ENCODE results near the gene PDLIM1. TPM values are rescaled to one million over a fixed set of nuclear protein-coding genes. Genes with fewer than 3 reads are reported as not detected.

The PDLIM1 gene
- total and polyA plus RNA-seq, 9 donors: 13.9 to 138 (median 35.3) TPM

GRCh38 chr10:95314192-95314918 lies 23.6 kb upstream of the PDLIM1 start:
- H3K27me3 ChIP-seq: no peaks in the 10 kb centered on the region
- H3K4me3 ChIP-seq: no peak overlapping the region
- H3K4me1 ChIP-seq (ENCODE audit: insufficient read depth): no peaks in the 10 kb centered on the region
- TF ChIP-seq POLR2A (IDR thresholded peaks at IDR 0.05) (no peak), CTCF (IDR thresholded peaks at IDR 0.05) (no peak), EP300 (IDR thresholded peaks at IDR 0.05) (no peak)
- no peak overlapping the region for H3K27ac ChIP-seq
- H3K9me3 ChIP-seq: no peaks in the 10 kb centered on the region
- no peak for DNase-seq
- WGBS, 3 donors: 94 to 99% (median 94%) methylated on average over 4 of the region's 4 CpGs
- intact Hi-C loops (cut with DNase I): no loop called here
- H3K36me3 ChIP-seq: no peaks in the 10 kb centered on the region

- Histone ChIP-seq H3K27ac (no peak overlapping the region), H3K4me1 (ENCODE audit: insufficient read depth) (no peaks in the 10 kb centered on the region), H3K9me3 (no peaks in the 10 kb centered on the region), H3K27me3 (no peaks in the 10 kb centered on the region), H3K4me3 (no peak overlapping the region), H3K36me3 (no peaks in the 10 kb centered on the region)
- no peak for DNase-seq
- TF ChIP-seq EP300 (IDR thresholded peaks at IDR 0.05) (no peak), POLR2A (IDR thresholded peaks at IDR 0.05) (no peak), CTCF (IDR thresholded peaks at IDR 0.05) (no peak)
- WGBS, 3 donors: 86 to 95% (median 94%) methylated on average over 1 of the region's 1 CpG
- intact Hi-C loops (cut with DNase I): no loop called here
Observed at GRCh38 chr10:95312986-95313495, 22.2 kb upstream of the PDLIM1 start.

GRCh38 chr10:95312257-95312656 lies 21.5 kb upstream of the PDLIM1 start:
- DNase-seq: no peak
- no peak overlapping the region for H3K4me3 ChIP-seq
- H3K9me3 ChIP-seq: no peaks in the 10 kb centered on the region
- no peaks in the 10 kb centered on the region for H3K4me1 ChIP-seq (ENCODE audit: insufficient read depth)
- 61 to 71% (median 66%) methylated on average over 6 of the region's 6 CpGs for WGBS, 3 donors
- intact Hi-C loops (cut with DNase I): no loop called here
- TF ChIP-seq EP300 (IDR thresholded peaks at IDR 0.05): no peak
- TF ChIP-seq POLR2A (IDR thresholded peaks at IDR 0.05): no peak
- TF ChIP-seq CTCF (IDR thresholded peaks at IDR 0.05): no peak
- H3K27ac ChIP-seq: no peak overlapping the region
- H3K36me3 ChIP-seq: no peaks in the 10 kb centered on the region
- no peaks in the 10 kb centered on the region for H3K27me3 ChIP-seq

- TF ChIP-seq EP300 (IDR thresholded peaks at IDR 0.05) (no peak), CTCF (IDR thresholded peaks at IDR 0.05) (no peak), POLR2A (IDR thresholded peaks at IDR 0.05) (no peak)
- 25 to 46% (median 34%) methylated on average over 1 of the region's 1 CpG for WGBS, 3 donors
- intact Hi-C loops (cut with DNase I): no loop called here
- Histone ChIP-seq H3K27ac (no peak overlapping the region), H3K9me3 (no peaks in the 10 kb centered on the region), H3K36me3 (no peaks in the 10 kb centered on the region), H3K4me3 (no peak overlapping the region), H3K27me3 (no peaks in the 10 kb centered on the region), H3K4me1 (ENCODE audit: insufficient read depth) (no peaks in the 10 kb centered on the region)
- no peak for DNase-seq
Observed at GRCh38 chr10:95309958-95310357, 19.2 kb upstream of the PDLIM1 start.

Measured in ovary (tissue), 9 donors.